ENCODE measurements around the gene RPL39L. TPM values are rescaled to one million over a fixed set of nuclear protein-coding genes. Genes with fewer than 3 reads are reported as not detected.

RPL39L gene
- total RNA-seq, 2 donors from 2014 or later = 7.8 TPM; not detected in 1

DNA sequence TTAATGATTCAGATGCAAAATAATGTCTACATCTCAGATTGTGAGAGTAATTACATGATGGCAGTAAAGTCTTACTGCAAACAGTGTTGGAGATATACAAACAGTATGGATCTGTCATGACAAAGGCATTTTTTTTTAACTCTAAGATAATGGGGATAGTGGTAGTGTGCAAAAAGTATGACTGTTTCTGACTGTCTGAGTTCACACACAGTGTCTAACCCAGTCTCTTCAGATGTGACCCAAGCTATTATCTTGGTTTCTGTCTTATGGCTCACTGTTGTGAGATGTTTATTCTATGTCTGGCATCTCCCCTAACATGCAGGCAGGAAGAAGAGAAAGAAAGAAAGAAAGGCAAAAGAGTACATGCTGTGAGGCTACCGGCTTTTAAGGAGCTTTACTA lies 17.0 kb downstream of the RPL39L start:
- no peaks in the 10 kb centered on the region for H3K9me3 ChIP-seq
- H3K4me1 ChIP-seq = no peaks in the 10 kb centered on the region
- no peak for DNase-seq
- H3K4me3 ChIP-seq = no peak overlapping the region
- no peaks in the 10 kb centered on the region for H3K36me3 ChIP-seq (replicated peaks in 1 of 2; ENCODE audit: insufficient read depth in 1 of 2, low read depth in 2 of 2)
- no peak overlapping the region for H3K27ac ChIP-seq
- intact Hi-C loops (cut with DNase I) = no loop called here
- ATAC-seq = no peak
- H3K27me3 ChIP-seq = no peaks in the 10 kb centered on the region
- 74 to 86% methylated on average over 1 of the region's 1 CpG for WGBS, 2 donors
- TF ChIP-seq POLR2A (IDR thresholded peaks at IDR 0.05) (no peak), CTCF (IDR thresholded peaks at IDR 0.05) (no peak)

GRCh38 chr3:187120326-187120725 lies 19.0 kb downstream of the RPL39L start:
- Histone ChIP-seq H3K4me1 (no peaks in the 10 kb centered on the region), H3K27me3 (no peaks in the 10 kb centered on the region), H3K4me3 (no peak overlapping the region), H3K27ac (no peak overlapping the region), H3K36me3 (replicated peaks in 1 of 2; ENCODE audit: insufficient read depth in 1 of 2, low read depth in 2 of 2) (no peaks in the 10 kb centered on the region), H3K9me3 (no peaks in the 10 kb centered on the region)
- intact Hi-C loops (cut with DNase I) = no loop called here
- no peak for ATAC-seq
- no peak for DNase-seq
- TF ChIP-seq CTCF (IDR thresholded peaks at IDR 0.05) = no peak
- 64 to 71% methylated on average over 2 of the region's 2 CpGs for WGBS, 2 donors

- TF ChIP-seq POLR2A (IDR thresholded peaks at IDR 0.05) (no peak), CTCF (IDR thresholded peaks at IDR 0.05) (no peak)
- DNase-seq (no peak), ATAC-seq (no peak)
- H3K27ac ChIP-seq = no peak overlapping the region
- H3K4me3 ChIP-seq = no peak overlapping the region
- no peaks in the 10 kb centered on the region for H3K4me1 ChIP-seq
- no peaks in the 10 kb centered on the region for H3K36me3 ChIP-seq (replicated peaks in 1 of 2; ENCODE audit: insufficient read depth in 1 of 2, low read depth in 2 of 2)
- H3K27me3 ChIP-seq = no peaks in the 10 kb centered on the region
- intact Hi-C loops (cut with DNase I) = loop anchor here (10.0 kb wide), 1 partner anchor 50 kb away; no protein-coding TSS in a partner anchor
- H3K9me3 ChIP-seq = no peaks in the 10 kb centered on the region
- WGBS, 2 donors = 71 to 74% methylated on average over 2 of the region's 2 CpGs
These were observed 24.8 kb downstream of the RPL39L start for GRCh38 chr3:187114511-187114910.

GRCh38 chr3:187112934-187113793 lies 26.1 kb downstream of the RPL39L start:
- intact Hi-C loops (cut with DNase I) = loop anchor here (10.0 kb wide), 1 partner anchor 52 kb away; no protein-coding TSS in a partner anchor
- ATAC-seq (no peak), DNase-seq (no peak)
- Histone ChIP-seq H3K9me3 (no peaks in the 10 kb centered on the region), H3K27me3 (no peaks in the 10 kb centered on the region), H3K4me1 (no peaks in the 10 kb centered on the region), H3K36me3 (replicated peaks in 1 of 2; ENCODE audit: insufficient read depth in 1 of 2, low read depth in 2 of 2) (no peaks in the 10 kb centered on the region), H3K4me3 (no peak overlapping the region), H3K27ac (no peak overlapping the region)
- WGBS, 2 donors = 25 to 27% methylated on average over 2 of the region's 2 CpGs
- peak in 6 of 7 experiments; percentile 38 to 54 (median 47) for TF ChIP-seq CTCF (IDR thresholded peaks at IDR 0.05)
- no peak for TF ChIP-seq POLR2A (IDR thresholded peaks at IDR 0.05)
